Common myeloid progenitor, CD34-positive (primary cell): ENCODE results near the gene SLC16A10.
A peak's percentile ranks its signal among the peaks of the same experiment; 100 is the strongest.

Experiments
- CTCF ChIA-PET: fragments of 350-600 bp; sonication (Branson Sonifier 250); formaldehyde crosslinking; loops from one replicate; lab custom pipeline; 2021; ENCODE audit warnings: antibody characterized with exemption; lab: Charles Lee
- POLR2A ChIA-PET: fragments of 350-600 bp; sonication (Branson Sonifier 250); formaldehyde crosslinking; loops from one replicate; lab custom pipeline; 2021; ENCODE audit warnings: antibody characterized with exemption; lab: Charles Lee
- DNase-seq, 3 donors: peaks; one replicate each; pipeline versions ENCODE4 v3.0.0 to v3.0.0-alpha.2; 2013
- H3K27ac ChIP-seq, 2 experiments: 1 replicate in 1 of 2; 2 replicates in 1 of 2; pipeline ENCODE4 v1.7.0; 2013; ENCODE audit warnings: inconsistent platforms in 2 of 2, low read length in 2 of 2, mild to moderate bottlenecking in 2 of 2, low read depth in 1 of 2, moderate library complexity in 1 of 2; ENCODE audit not compliant: severe bottlenecking in 2 of 2, insufficient read depth in 1 of 2, poor library complexity in 1 of 2
- H3K27me3 ChIP-seq, 5 experiments: replicated peaks in 2 of 5; 1 replicate in 3 of 5; 2 replicates in 2 of 5; pipeline versions ENCODE4 v1.6.1 to v1.7.0; 2013; ENCODE audit warnings: low read length in 4 of 5, mild to moderate bottlenecking in 2 of 5, moderate library complexity in 2 of 5, inconsistent platforms in 1 of 5; ENCODE audit not compliant: insufficient read depth in 5 of 5, control insufficient read depth in 4 of 5
- H3K36me3 ChIP-seq, 4 experiments: 1 replicate in 2 of 4; 2 replicates in 2 of 4; pipeline versions ENCODE4 v1.6.1 to v1.7.0; 2013; ENCODE audit warnings: low read length in 3 of 4, control low read depth in 1 of 4, mild to moderate bottlenecking in 1 of 4; ENCODE audit not compliant: control insufficient read depth in 4 of 4, insufficient read depth in 4 of 4
- H3K4me1 ChIP-seq, 4 experiments: 1 replicate in 3 of 4; 2 replicates in 1 of 4; pipeline versions ENCODE4 v1.6.1 to v1.7.1; 2013; ENCODE audit warnings: low read length in 3 of 4, mild to moderate bottlenecking in 3 of 4, control low read depth in 1 of 4, inconsistent platforms in 1 of 4, moderate library complexity in 1 of 4; ENCODE audit not compliant: control insufficient read depth in 4 of 4, insufficient read depth in 4 of 4; ENCODE audit errors: control extremely low read depth in 1 of 4
- H3K4me3 ChIP-seq, 7 experiments: 1 replicate in 4 of 7; 2 replicates in 3 of 7; pipeline versions ENCODE4 v1.5.1 to v1.7.0; 2013; ENCODE audit warnings: mild to moderate bottlenecking in 7 of 7, low read length in 6 of 7, moderate library complexity in 6 of 7, inconsistent platforms in 2 of 7, low read depth in 2 of 7, control low read depth in 1 of 7; ENCODE audit not compliant: insufficient read depth in 4 of 7, control insufficient read depth in 1 of 7; ENCODE audit errors: extremely low read depth in 1 of 7
- H3K9me3 ChIP-seq, 5 experiments: 1 replicate in 4 of 5; 2 replicates in 1 of 5; pipeline versions ENCODE4 v1.6.1 to v1.7.1; 2013; ENCODE audit warnings: low read length in 4 of 5, mild to moderate bottlenecking in 2 of 5, inconsistent platforms in 1 of 5, low read depth in 1 of 5, moderate library complexity in 1 of 5; ENCODE audit not compliant: control insufficient read depth in 4 of 5, insufficient read depth in 2 of 5; ENCODE audit errors: control extremely low read depth in 1 of 5
- WGBS: methylation state at CpG from one replicate; pipeline ENCODE4 v1.1.5; 2013; ENCODE audit not compliant: insufficient coverage; 5-methylcytosine and 5-hydroxymethylcytosine counted together

The SLC16A10 gene

DNA sequence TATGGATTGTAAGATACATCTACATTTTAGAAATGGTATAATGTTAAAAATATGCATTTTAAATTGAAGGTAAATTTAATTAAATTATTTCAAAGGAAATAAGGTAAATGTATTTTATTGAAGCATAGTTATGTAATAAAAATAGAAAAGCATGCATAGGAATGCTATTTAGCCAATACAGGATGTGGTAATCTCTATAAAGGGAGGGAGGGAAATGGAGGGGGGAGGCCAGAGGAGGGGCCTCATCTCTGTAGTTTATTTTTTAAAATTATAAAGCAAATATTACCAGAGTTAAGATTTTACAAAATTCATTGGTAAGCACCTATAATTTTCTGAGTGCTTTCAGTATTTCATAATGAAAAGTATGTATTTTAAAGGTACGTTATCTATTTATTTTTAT, 27.2 kb downstream of the SLC16A10 start:
- CTCF ChIA-PET, result no interaction called here
- POLR2A ChIA-PET, result no interaction called here
- H3K4me3 ChIP-seq, result no peak overlapping the region
- peaks cover 0 to 2% (median 0%) of the 10 kb centered on the region in 5 experiments for H3K9me3 ChIP-seq
- peaks cover 6 to 29% (median 16%) of the 10 kb centered on the region in 4 experiments for H3K4me1 ChIP-seq
- DNase-seq, result peak in 1 of 3 donors; percentile 18
- H3K36me3 ChIP-seq, result no peaks in the 10 kb centered on the region
- no peaks in the 10 kb centered on the region for H3K27me3 ChIP-seq
- no peak overlapping the region for H3K27ac ChIP-seq
- WGBS, result no CpG with 5 or more reads among the region's 1 CpG

GRCh38 chr6:111118826-111119225, 31.5 kb downstream of the SLC16A10 start:
- POLR2A ChIA-PET, result no interaction called here

GRCh38 chr6:111119571-111120329, 32.4 kb downstream of the SLC16A10 start:
- 94% methylated on average over 2 of the region's 2 CpGs for WGBS

More at GRCh38 chr6:111118826-111119225, 31.5 kb downstream of the SLC16A10 start:
- Histone ChIP-seq H3K4me3 (no peak overlapping the region), H3K36me3 (no peaks in the 10 kb centered on the region), H3K4me1 (peaks cover 2 to 24% (median 11%) of the 10 kb centered on the region in 4 experiments), H3K27me3 (no peaks in the 10 kb centered on the region), H3K27ac (no peak overlapping the region), H3K9me3 (peaks cover 0 to 2% (median 0%) of the 10 kb centered on the region in 5 experiments)
- WGBS, result no CpG with 5 or more reads among the region's 2 CpGs
- CTCF ChIA-PET, result no interaction called here
- DNase-seq, result no peak

GRCh38 chr6:111121789-111122350, 34.6 kb downstream of the SLC16A10 start:
- no peak overlapping the region for H3K27ac ChIP-seq
- H3K4me1 ChIP-seq, result peaks cover 0 to 12% (median 4%) of the 10 kb centered on the region in 4 experiments
- WGBS, result 100% methylated on average over 3 of the region's 4 CpGs

More at GRCh38 chr6:111119571-111120329, 32.4 kb downstream of the SLC16A10 start:
- ChIA-PET POLR2A (interaction anchor here (0.6 kb wide), 1 partner anchor 1012 kb away, joined by 3 read pairs; no protein-coding TSS in a partner anchor), CTCF (interaction anchor here (1.4 kb wide), 1 partner anchor 100 kb away, joined by 3 read pairs; no protein-coding TSS in a partner anchor)
- Histone ChIP-seq H3K9me3 (peaks cover 0 to 2% (median 0%) of the 10 kb centered on the region in 5 experiments), H3K36me3 (no peaks in the 10 kb centered on the region), H3K4me1 (peaks cover 0 to 16% (median 6%) of the 10 kb centered on the region in 4 experiments), H3K27me3 (no peaks in the 10 kb centered on the region), H3K4me3 (no peak overlapping the region), H3K27ac (no peak overlapping the region)
- DNase-seq, result peak in 1 of 3 donors; percentile 11

DNA sequence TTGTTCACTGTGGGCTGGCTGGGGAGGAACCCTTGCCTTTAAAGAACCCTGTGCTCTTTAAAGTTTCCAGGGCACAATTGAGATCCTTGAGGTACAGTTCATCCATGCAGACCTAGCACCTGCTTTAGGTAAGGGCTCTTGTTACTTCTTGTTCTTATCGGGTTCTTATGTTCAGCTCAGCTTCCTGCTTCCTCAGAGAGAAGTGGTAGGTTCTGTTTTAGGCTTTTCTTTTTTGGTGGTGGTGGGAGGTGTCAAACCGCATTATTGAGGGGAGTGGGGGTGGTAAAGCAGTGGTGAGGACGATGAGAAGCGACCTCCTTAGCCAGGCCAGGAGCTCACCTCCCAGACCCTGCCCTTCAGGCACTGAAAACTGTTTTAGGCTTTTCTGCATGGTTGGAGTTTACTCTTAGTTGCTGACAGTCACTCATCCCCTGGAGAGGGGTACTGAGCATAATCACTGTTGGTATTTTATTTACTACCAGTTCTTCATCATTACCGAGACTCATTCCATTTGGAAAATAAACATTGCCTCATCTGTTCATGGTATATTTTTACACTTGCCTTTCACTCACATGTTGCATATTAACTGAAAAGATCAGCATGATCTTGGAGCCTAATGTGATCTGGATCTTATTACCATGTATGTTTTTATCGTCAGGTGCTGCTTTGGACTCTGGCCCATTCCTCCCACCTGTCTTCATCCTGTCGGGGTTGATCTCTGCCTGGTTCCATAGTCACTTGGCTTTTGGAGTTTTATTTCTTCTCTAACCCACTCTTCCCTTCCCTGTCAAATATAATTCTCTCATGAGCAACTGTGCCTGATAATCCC, 35.4 kb downstream of the SLC16A10 start:
- peaks cover 0 to 12% (median 4%) of the 10 kb centered on the region in 4 experiments for H3K4me1 ChIP-seq
- no peak overlapping the region for H3K27ac ChIP-seq
- CTCF ChIA-PET, result no interaction called here
- no peak overlapping the region for H3K4me3 ChIP-seq
- H3K9me3 ChIP-seq, result no peaks in the 10 kb centered on the region
- POLR2A ChIA-PET, result interaction anchor here (0.6 kb wide), 1 partner anchor 318 kb away, joined by 3 read pairs; no protein-coding TSS in a partner anchor
- no peaks in the 10 kb centered on the region for H3K27me3 ChIP-seq
- peak in 2 of 3 donors; percentile 43 to 52 for DNase-seq
- WGBS, result 34% methylated on average over 7 of the region's 7 CpGs
- H3K36me3 ChIP-seq, result no peaks in the 10 kb centered on the region

More at GRCh38 chr6:111121789-111122350, 34.6 kb downstream of the SLC16A10 start:
- no peak overlapping the region for H3K4me3 ChIP-seq
- CTCF ChIA-PET, result no interaction called here
- no peak for DNase-seq
- peaks cover 0 to 2% (median 0%) of the 10 kb centered on the region in 5 experiments for H3K9me3 ChIP-seq
- no peaks in the 10 kb centered on the region for H3K27me3 ChIP-seq
- POLR2A ChIA-PET, result no interaction called here
- H3K36me3 ChIP-seq, result no peaks in the 10 kb centered on the region

- ChIA-PET CTCF (no interaction called here), POLR2A (no interaction called here)
- WGBS, result 100% methylated on average over 2 of the region's 4 CpGs
- Histone ChIP-seq H3K27me3 (no peaks in the 10 kb centered on the region), H3K9me3 (no peaks in the 10 kb centered on the region), H3K36me3 (no peaks in the 10 kb centered on the region), H3K27ac (no peak overlapping the region), H3K4me3 (no peak overlapping the region), H3K4me1 (peaks cover 0 to 12% (median 4%) of the 10 kb centered on the region in 4 experiments)
- DNase-seq, result no peak
Observed at GRCh38 chr6:111124406-111124805, 37.1 kb downstream of the SLC16A10 start.
